GM18511 (cell line): ENCODE results near the gene PRDX3.

Experiments
- ATAC-seq: cut with Tn5 transposase; IDR thresholded peaks from one replicate; pipeline ENCODE4 v1.9.1; 2021; ENCODE audit warnings: mild to moderate bottlenecking, moderate library complexity; ENCODE audit not compliant: unreplicated experiment

The PRDX3 gene

DNA sequence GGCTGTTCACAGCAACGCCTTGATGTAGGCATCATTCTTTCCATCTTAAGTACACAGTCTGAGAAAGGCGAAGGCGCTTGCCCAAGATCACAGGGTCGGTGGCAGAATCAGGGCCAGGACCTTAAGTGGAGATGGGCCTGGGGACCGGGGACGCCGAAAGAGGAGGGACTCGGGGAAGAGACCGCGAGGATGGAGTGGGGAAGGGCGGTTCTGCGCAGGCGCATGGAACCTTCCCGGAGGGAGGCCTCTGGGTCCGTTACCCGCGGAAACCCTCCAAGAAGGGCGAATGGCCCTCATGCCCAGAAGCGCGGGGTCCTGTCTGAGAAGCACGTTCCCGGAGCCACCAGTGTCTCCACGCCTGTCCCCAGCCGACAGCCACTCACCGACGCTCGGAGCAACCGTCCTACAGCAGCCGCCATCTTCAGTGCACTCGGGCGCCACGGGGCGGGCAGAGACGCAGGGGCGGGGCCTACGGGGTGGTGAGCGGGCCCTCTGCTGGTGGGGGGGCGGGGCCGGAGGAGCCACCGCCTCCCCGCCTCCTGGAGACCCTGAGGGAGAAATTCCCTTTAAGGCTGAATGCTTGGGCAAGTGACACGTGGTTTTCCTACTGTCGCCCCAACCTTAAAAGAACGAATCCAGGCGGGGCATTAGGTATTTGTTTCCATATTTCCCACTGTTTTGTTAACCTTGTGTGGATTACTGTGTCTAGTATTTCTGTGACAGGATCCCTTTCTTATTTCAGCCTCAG is at the start of gene PRDX3:
TSS of gene PRDX3 (minus strand) at position 441 of the 748 bp plus-strand sequence. CDS start at position 419, 22 bp downstream.
- peak; percentile 95 for ATAC-seq

DNA sequence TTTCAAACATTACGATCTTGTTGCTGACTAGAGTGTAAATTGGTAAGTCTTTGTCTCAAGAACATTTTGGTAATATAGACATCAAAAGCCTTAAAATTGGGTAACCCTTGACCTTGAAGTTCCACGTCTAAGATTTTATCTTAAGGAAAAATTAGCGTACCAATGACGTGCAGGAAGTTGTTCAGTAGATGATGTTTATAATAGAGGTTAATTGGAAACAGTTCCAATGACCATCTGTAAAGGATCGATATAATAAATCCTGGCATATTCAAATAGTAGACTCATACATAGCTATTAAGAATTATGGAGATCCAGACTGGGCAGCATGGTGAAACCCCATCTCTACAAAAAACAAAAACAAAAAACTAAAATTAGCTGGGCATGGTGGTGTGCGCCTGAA is 49.2 kb upstream of the PRDX3 start:
- ATAC-seq: no peak

DNA sequence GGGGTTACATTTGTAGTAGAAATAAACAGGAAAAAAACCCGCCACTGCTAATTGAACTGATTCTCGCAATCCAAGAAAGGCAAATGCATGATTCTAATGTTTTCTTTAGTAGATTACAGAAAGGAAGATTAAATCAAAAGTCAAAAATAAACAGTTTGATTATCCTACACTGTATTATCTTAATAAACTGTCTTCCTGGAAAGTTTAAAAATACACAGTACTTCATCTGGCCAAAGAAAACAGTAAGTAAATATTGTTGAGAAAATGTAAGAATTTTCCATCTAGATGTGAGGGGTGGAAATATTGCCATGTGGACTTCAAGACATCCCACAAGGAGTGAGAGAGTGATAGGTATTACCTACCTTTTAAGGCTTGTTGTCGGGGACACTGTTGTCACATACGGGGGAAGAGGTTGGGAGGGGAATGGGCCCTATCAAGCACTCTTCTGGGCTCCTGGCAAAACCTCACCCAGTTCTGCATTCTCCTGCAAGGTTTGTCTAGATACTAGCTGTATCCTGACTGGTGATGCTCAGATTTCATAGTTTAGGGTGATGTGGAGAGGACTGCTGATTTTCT is 46.6 kb upstream of the PRDX3 start:
- ATAC-seq: no peak

DNA sequence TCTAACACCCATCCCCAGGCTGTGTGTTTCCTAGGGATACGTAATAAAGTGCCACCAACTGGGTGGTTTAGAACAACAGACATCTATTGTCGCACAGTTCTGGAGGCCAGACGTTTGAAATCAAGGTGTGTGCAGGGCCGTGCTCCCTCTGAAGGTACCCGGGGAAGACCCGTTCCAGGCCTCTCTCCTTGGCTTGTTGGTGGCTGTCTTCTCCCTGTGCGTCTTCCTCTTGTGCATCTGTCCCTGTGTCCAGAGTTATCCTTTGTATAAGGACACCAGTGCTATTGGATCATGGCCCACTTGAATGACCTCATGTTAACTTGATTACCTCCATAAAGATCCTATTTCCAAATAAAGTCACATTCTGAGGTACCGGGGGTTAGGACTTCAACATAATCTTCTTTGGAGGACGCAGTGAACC is 44.4 kb upstream of the PRDX3 start:
- no peak for ATAC-seq

DNA sequence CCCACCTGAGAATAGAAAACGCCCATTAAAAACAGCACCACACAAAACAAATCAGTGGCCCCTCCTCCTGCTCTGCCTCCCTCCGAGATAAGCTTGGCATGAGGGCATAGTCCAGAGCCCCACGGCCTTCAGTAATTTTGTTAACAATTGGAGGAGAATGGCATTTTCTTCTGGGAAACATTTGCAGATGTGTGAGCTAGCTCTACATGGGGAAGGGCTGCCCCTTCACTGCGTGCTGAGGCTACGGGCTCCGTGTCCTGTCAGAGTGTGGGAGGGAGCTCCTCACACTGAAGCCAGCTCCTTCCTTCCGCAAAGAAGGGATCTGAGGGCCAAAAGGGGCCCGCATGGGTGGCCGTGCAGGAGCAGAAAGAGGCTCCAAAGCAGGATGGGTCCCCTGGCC is 43.9 kb upstream of the PRDX3 start:
- ATAC-seq: no peak

DNA sequence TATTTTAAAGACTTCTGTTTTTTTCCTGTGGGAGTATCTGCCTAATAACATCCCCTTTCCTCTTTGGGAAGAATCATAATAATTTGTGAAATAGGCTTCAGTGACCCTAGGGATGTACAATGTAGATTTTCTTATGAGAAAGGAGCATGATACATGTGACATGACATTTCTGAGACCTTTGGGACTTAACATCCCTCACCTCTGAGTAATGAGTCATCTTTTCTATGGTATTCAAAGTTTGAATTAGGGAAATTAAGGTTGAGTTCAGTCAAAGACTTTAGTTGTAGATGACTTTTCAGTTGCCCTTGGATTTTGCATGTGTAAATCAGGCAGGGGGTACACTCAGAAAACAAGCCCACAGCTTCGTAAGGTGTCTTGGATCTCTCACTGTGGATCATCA is 43.1 kb upstream of the PRDX3 start:
- ATAC-seq: no peak

DNA sequence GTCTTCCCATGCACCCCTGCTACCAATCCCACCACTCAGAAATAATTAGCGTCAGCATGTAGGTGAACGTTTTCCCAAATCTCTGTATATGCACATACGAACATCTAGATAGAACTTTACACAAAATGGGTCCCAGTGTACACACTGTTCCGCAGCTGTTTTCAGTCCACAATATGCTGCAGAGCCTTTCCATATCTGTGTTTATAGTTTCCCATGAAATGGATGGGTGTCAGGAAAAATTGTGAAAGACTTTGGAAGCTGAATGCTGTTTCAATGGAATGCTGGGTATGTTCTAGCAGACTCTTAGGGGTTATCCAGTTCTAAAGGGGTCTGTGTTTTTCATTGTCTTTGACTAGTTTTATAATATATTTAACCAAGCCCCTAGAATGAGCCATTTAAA is 42.6 kb upstream of the PRDX3 start:
- ATAC-seq: no peak

DNA sequence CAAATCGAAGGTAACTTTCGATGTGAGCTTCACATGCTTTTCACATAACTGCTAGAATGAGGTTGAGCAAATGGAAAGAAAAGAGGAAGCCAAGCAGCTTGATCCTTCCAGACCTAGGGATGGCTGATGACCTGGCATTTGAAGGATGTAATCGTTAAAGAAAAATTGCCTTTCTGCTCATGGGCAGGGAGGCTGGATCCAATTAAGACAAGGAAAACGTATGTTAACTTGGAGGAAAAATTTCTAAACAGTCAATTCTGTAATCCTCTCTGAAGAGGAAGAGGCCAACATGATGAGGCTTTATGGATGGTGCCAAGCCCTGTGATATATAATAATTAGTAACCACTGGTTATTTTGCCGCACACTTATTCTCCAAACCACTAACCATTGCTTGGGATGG is 41.3 kb upstream of the PRDX3 start:
- ATAC-seq: no peak

DNA sequence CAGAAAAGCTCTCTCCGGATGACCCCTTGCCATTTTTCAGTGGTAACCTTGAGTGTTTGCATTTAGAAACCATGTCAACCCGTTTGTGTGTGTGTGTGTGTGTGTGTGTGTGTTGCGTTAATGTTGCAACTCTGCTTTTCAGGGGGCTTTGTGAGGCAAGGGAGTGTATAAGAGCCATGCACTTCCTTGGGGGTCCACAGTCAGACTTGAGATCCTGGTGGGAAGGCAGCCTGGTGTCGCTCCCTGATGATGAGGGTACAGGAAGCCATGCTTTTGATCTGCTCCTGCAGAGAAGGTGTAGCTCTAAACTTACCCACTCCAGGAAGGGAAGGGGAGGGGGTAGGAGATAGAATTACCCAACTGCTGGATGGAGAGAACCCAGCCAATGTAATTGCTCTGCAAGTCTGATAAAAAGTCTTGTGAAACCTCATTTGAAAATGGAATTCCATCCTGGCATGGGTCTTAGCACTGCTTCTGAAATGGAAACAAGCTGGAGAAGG is 39.4 kb upstream of the PRDX3 start:
- ATAC-seq: no peak

DNA sequence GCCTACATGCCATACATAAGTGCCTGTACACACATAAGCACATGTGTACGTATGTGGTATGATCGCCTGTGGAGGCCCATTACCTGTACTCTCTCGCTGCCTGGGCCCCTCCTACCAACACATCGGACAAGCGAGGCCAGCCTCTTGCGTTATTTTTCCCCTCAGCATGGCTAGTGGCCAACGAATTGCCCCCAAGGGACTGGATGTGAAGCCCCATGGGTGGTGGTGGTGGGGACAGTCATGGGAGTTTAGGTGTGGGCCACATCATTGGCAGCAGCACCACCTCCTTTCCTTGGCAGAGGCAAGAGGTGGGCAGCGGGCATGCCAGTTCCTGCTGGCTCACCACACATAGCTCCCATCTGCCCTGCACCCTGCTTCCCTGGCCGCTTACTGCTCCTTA is 38.8 kb upstream of the PRDX3 start:
- ATAC-seq: no peak

DNA sequence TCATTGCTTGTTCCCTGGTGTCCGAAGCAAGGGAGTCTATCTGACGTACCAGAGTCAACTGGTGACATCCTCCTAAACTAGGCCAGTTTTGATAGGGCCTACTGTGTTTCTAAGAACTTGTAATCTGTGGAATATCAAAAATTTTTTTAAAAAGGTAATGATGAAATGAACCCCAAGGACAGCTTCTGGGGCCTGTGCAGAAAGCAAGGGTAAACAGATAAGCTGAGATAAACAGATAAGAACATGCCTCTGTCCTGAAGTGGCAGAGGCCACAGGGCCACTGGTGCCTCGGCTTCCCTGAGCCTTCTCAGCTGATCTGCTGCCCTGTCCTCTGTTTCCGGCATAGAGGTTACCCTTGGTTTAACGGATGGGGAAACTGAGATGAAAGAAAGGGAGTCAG is 37.5 kb upstream of the PRDX3 start:
- ATAC-seq: no peak

DNA sequence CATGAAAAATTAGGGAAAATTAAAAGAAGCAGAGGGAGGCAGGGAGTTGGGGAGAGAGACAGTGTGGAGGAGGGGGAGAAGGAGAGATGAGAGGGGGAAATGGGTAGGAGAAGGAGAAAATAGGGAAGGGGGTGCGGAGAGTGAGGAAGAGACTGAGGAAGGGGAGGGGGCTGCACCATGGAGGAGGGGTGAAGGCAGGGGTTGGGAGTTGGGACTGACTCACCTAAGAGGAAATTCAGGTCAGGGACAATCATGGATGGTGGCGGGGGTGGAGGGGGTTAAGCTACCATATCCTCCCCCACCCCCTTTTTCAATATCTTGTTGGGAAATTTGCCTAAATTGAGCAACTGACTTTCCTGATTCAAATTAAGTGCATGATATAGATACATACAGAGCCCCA is 36.8 kb upstream of the PRDX3 start:
- no peak for ATAC-seq

DNA sequence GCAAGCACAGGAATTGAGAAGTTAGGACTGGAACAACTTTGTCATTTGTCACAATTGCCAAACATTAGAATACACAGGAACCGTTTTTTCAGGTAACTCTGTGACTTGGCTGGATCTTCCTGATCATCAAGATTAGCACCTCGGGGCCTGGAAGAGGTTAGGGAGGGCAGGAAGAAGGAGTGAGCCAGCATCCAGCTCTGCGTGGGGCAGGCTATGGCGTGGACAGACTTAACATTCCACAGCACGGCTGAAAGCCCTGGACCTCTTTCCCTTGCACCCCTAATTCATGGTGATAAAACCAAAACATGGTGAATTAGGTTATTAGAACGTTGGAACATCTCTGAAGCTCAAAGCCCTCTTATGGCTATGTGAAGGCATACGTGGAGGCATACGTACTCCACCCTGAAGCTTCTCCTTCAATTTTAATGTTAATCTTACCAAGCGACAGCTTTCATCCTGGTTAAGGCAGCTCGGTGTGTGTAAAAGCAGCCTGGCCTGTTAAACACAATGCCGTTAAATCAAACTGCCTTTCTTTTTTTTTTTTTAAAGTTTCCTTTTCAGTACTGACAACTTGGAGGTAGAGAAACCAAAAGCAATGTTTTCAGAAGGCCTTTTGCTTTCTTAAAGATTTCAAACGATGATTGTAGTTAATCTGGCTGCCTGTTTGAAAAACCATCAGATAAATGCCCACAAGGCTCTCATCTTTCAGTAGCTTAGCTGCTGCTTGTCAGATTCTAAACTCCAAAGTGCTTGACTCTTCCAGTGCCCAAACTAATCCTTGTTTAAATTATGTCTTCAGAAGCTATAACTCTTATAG is 33.2 kb upstream of the PRDX3 start:
- no peak for ATAC-seq

DNA sequence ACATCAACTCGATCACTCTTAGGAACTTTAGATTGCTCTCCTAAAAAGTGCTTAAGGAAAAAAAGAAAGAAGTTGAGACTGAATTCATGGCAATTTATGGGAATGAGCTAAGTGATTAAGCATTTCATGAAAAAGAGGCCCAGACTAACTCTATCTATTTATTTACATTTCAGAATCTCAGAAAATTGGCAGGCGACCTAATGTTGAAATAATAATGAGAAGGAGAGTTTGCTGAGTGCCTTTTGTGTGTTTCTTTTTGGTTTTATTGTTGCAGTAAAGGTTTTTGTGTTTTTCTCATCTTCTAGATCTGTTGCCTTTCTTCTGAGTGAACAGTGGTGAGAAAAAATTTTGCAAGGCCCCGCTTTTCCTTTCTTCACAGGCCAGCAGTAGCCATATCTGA is 32.6 kb upstream of the PRDX3 start:
- no peak for ATAC-seq

DNA sequence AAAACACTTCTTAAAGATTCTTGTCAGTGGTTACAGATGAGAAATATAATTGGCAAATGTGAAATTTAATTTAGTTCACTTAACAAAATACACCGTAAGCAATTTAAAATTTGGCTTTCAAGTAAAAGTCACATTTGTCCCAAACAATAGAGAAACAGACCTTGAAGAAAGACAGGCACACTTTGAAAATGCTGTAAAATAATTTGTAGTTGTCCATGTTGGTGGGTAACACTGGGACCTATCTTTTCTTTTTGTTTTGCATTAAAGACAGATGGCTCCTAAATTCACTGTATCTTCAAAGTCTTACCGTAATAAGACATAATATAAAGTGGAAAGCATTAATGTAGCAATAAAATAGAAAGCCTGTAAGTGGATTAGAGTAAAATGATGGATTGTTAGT is 32.0 kb upstream of the PRDX3 start:
- ATAC-seq: no peak

DNA sequence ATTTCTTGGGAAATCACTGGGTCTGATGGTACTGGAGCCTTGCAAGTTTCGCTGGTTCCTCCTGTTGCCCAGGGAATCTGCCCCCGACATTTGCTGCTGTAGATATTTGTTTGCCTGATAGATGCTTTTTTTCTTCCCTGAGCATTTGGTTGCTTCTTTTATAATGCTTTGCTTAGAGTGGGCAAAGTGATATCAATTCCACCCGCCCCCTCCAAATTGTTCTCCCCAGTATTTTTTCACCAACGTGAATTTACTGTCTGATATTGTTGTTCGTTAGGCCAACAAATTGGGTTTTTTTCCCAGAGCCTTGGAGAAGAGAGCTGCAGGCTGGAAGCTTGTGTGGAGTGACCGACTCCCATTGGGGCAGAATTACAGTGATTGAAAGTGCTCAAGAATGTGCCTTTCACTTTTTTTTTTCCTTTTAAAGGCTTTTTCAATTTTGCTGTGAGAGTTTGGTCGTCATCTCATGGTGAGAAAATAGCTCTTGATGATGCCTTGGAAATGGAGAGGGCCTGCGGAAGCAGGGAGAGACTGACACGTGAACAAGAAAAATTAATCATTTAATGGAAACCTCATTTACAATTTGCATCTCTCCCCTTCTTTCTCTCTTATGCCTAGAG is 31.2 kb upstream of the PRDX3 start:
- ATAC-seq: no peak

DNA sequence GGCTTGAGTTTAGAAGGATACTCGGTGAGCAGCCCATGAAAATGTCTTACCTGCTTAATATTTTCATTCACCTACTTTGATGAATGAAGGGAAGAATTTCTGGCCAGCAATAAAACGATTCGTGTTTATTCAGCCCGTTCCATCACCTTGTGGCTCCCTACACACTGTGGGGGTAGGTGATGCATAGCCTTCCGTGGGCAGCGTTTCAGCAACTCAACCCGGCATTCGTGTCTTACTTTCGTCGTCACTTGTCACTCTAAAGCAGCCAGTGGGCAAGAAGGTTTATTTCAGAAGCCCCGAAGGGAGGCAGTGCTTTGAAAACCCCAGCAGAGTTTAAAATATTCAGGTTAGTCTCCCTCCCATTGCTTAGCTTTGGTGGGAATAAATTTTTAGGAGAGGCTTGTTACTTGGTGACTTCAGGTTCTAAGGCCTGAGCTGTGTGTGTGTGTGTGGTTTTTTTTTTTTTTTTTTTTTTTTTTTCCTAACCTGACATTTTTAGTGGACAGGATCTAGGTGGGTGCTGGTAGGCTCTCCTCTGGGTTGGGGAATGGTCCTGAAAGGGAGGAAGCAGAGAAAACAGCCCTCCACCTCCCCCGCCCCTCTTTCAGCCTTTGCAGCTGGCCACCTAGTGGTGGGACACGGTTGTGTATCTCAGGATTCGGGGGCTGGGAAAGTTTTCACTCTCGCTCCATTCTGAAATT is 30.6 kb upstream of the PRDX3 start:
- no peak for ATAC-seq

DNA sequence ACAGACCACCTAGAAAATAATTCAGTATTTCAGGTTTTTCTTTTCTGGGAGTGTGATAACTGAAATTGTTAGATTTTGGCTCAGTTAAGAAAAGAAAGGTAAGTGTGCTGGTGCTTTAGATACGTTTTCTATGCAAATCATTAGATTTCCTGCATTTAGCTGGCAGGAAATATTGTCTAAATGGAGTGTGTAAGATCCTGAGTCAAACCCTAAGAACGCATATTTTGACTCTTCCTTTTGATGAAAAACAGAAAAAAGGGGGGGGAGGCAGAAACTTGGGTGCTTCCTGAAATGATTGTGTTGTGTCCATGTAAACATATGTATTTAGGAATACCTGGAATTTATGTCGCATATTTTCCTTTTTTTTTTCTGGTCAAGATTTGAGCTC is 29.9 kb upstream of the PRDX3 start:
- ATAC-seq: no peak

DNA sequence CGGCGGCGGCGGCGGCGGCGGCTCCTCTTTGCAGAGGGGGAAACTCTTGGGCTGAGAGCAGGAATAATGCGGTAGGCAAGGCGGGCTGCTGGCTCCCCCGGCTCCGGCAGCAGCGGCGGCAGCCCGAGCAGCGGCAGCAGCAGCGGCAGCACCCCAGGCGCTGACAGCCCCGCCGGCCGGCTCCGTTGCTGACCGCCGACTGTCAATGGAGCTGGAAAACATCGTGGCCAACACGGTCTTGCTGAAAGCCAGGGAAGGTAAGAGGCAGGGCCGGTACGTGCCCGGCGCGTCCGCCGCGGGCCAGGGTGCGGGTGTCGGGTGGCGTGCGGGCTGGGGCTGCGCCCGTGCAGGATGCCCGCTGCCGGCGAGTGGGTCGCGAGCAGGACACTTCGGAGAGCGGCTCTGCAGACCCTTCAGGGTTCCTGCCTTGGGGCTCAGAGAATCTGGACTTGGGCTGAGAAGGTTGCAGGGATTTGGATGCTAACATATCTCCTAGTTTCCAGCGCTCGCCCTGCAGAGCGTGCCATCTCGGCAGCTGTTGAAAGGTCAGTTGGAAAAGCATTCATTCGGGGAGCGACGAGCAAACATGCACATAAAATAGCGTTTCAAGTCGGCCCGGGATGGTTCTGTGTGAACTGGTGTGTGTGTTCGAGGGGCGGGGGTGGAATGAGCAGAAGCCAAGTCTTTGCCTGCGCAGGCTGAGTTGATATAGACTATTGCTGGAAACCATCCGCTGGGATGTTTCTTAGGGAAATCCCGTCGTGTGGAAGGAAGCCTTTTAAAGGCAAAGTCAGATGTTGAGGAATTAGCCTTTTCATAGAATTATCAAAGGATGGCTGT is 29.3 kb upstream of the PRDX3 start:
- ATAC-seq: peak; percentile 2

DNA sequence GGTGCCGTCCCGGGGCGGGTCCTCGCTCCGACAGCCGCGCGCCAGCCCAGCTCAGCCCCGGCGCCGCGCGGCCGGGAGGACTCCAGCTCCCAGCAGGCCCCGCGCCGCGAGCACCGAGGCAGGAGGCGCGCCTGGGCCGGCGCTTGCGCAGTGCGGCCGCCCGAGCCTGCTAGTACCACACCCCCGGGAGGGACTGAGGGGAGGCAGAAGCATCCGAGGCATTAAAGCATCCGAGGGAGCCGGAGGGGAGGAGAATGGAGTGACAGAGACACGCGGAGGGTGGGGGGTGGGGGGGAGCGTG is 28.7 kb upstream of the PRDX3 start, which contains the start of gene GRK5:
TSS of gene GRK5 (plus strand) at position 206 of the 301 bp plus-strand sequence. CDS start 347 bp downstream, outside the sequence.
- ATAC-seq: peak; percentile 73
